Measurements from ENCODE around the gene WHRN. TPM values are rescaled to one million over a fixed set of nuclear protein-coding genes. Genes with fewer than 3 reads are reported as not detected.

WHRN gene
- total and polyA plus RNA-seq, 2 of the 8 experiments (the other 6 are each of a cell fraction or from before 2014, with no cell fraction given), result 4.4 to 7.7 TPM

GRCh38 chr9:114461468-114461867 is 43.8 kb downstream of the WHRN start:
- H3K9ac ChIP-seq (replicated peaks in 1 of 4; ENCODE audit: extremely low read depth in 1 of 4, low read depth in 3 of 4, low read length in 3 of 4), result no peak overlapping the region
- no peak overlapping the region for H4K8ac ChIP-seq (ENCODE audit: extremely low read depth, insufficient read depth, low read length)
- no peak overlapping the region for H3K14ac ChIP-seq (ENCODE audit: insufficient read length)
- H3K23ac ChIP-seq (ENCODE audit: insufficient read length), result no peak overlapping the region
- no peak overlapping the region for H3K4me3 ChIP-seq (ENCODE audit: extremely low read depth in 1 of 4, insufficient read depth in 2 of 4, low read depth in 3 of 4, low read length in 4 of 4)
- no peaks in the 10 kb centered on the region for H3K27me3 ChIP-seq (replicated peaks in 1 of 4; ENCODE audit: control insufficient read depth in 3 of 4, extremely low read depth in 1 of 4, insufficient read depth in 3 of 4, low read length in 3 of 4)
- H2BK5ac ChIP-seq (ENCODE audit: low read depth, low read length), result no peak overlapping the region
- POLR2A ChIA-PET (ENCODE audit: partially characterized antibody), result interaction anchor here (0.9 kb wide), 1 partner anchor 12 kb away, joined by 4 read pairs; no protein-coding TSS in a partner anchor
- WGBS, 2 experiments (ENCODE audit: extremely low coverage in 1 of 2, insufficient coverage in 1 of 2, insufficient read length in 1 of 2, insufficient replicate concordance in 2 of 2, low coverage in 1 of 2, low lambda C conversion rate in 2 of 2, missing lambda C conversion rate in 1 of 2), result 83% methylated on average over 4 of the region's 4 CpGs; no CpG with 5 or more reads in 1 of the 2 experiments
- H3K56ac ChIP-seq (replicated peaks; ENCODE audit: insufficient read length, low read depth, low read length), result no peak overlapping the region
- H3K36me3 ChIP-seq (ENCODE audit: control insufficient read depth in 2 of 4, insufficient read depth in 4 of 4, low read length in 3 of 4), result no peaks in the 10 kb centered on the region
- FAIRE-seq (no peak), DNase-seq (ENCODE audit: low read depth in 1 of 2, low spot score in 2 of 2) (no peak)
- no peak overlapping the region for H3K18ac ChIP-seq (ENCODE audit: extremely low read depth, low read length)
- H3K79me1 ChIP-seq (ENCODE audit: low read depth, low read length), result no peaks in the 10 kb centered on the region
- H3K4me1 ChIP-seq (replicated peaks in 1 of 4; ENCODE audit: control insufficient read depth in 3 of 4, insufficient read depth in 4 of 4, low read length in 3 of 4), result peaks cover 5 to 17% (median 9%) of the 10 kb centered on the region in 4 experiments; a peak in 5 of 7 replicates
- no peaks in the 10 kb centered on the region for H3K23me2 ChIP-seq (ENCODE audit: low read depth, low read length)
- no peaks in the 10 kb centered on the region for H3K79me2 ChIP-seq (ENCODE audit: control insufficient read depth in 1 of 2, insufficient read depth in 2 of 2, low read length in 2 of 2)
- no peak overlapping the region for H2BK120ac ChIP-seq (replicated peaks; ENCODE audit: low read depth, low read length)
- no peak overlapping the region for H4K91ac ChIP-seq (replicated peaks; ENCODE audit: insufficient read length, low read length)
- no peak overlapping the region for H3K4ac ChIP-seq (replicated peaks; ENCODE audit: insufficient read length, low read depth, low read length)
- H2AFZ ChIP-seq (ENCODE audit: low read length), result no peak overlapping the region
- no peak overlapping the region for H2AK5ac ChIP-seq (ENCODE audit: low read depth, low read length)
- H3K9me3 ChIP-seq (ENCODE audit: insufficient read depth in 2 of 2, low read depth in 1 of 2, low read length in 1 of 2), result no peaks in the 10 kb centered on the region
- no peak overlapping the region for H2BK20ac ChIP-seq (ENCODE audit: low read length)
- H2BK15ac ChIP-seq (ENCODE audit: low read length), result no peak overlapping the region
- no peak overlapping the region for H3K4me2 ChIP-seq (ENCODE audit: insufficient read depth in 1 of 2, low read depth in 2 of 2, low read length in 2 of 2)
- H4K20me1 ChIP-seq (replicated peaks in 1 of 2; ENCODE audit: control insufficient read depth in 1 of 2, insufficient read depth in 2 of 2, low read length in 2 of 2), result no peaks in the 10 kb centered on the region
- H4K5ac ChIP-seq (ENCODE audit: insufficient read length, low read depth, low read length), result no peak overlapping the region
- CTCF ChIA-PET (ENCODE audit: partially characterized antibody), result interaction anchor here (0.6 to 2.2 kb wide), 9 partner anchors 11 to 192 kb away, joined by 3 to 9 read pairs (median 4); no protein-coding TSS in a partner anchor
- no peak overlapping the region for H3K27ac ChIP-seq (ENCODE audit: low read depth, low read length)
- H2BK12ac ChIP-seq (ENCODE audit: low read depth, low read length), result no peak overlapping the region; the same call in 1 of the 2 replicates
- TF ChIP-seq HDAC6 (IDR thresholded peaks at IDR 0.05; ENCODE audit: low read depth, low read length), result no peak
- no peak for TF ChIP-seq FOSL1 (IDR thresholded peaks at IDR 0.05; ENCODE audit: insufficient read depth, low read depth, low read length)
- no peak for TF ChIP-seq NANOG (IDR thresholded peaks at IDR 0.05; ENCODE audit: insufficient read depth, low read depth, low read length, poor library complexity, severe bottlenecking)
- TF ChIP-seq SP2 (IDR thresholded peaks at IDR 0.05; ENCODE audit: low read length), result no peak
- TF ChIP-seq EP300 (IDR thresholded peaks at IDR 0.05; ENCODE audit: borderline replicate concordance in 1 of 2, low read depth in 2 of 2, low read length in 2 of 2), result no peak
- no peak for TF ChIP-seq CEBPB (IDR thresholded peaks at IDR 0.05; ENCODE audit: low read depth, low read length)
- TF ChIP-seq CTBP2 (IDR thresholded peaks at IDR 0.05; ENCODE audit: borderline replicate concordance, insufficient read depth, insufficient read length, low read length), result no peak
- no peak for TF ChIP-seq SAP30 (IDR thresholded peaks at IDR 0.05; ENCODE audit: insufficient read depth, insufficient replicate concordance, low read length)
- no peak for TF ChIP-seq BCL11A (IDR thresholded peaks at IDR 0.05; ENCODE audit: low read depth in 2 of 2, low read length in 2 of 2)
- TF ChIP-seq HDAC2 (IDR thresholded peaks at IDR 0.05; ENCODE audit: borderline replicate concordance in 1 of 2, low read depth in 2 of 2, low read length in 2 of 2), result no peak
- TF ChIP-seq JUN (IDR thresholded peaks at IDR 0.05; ENCODE audit: low read depth, low read length), result no peak
- TF ChIP-seq SRF (IDR thresholded peaks at IDR 0.05; ENCODE audit: low read depth, low read length), result no peak
- TF ChIP-seq CBX8 (IDR thresholded peaks at IDR 0.05; ENCODE audit: borderline replicate concordance, low read depth, low read length), result no peak
- TF ChIP-seq CHD2 (IDR thresholded peaks at IDR 0.05; ENCODE audit: low read length), result no peak

All from H1 (cell line).